Measurements from ENCODE around the gene TMEM258. TPM values are rescaled to one million over a fixed set of nuclear protein-coding genes. Genes with fewer than 3 reads are reported as not detected.

TMEM258 gene
- total and polyA plus RNA-seq, 9 of the 15 experiments (the other 6 are each of a cell fraction or from before 2014, with no cell fraction given) = 97.2 to 856 (median 231) TPM

DNA sequence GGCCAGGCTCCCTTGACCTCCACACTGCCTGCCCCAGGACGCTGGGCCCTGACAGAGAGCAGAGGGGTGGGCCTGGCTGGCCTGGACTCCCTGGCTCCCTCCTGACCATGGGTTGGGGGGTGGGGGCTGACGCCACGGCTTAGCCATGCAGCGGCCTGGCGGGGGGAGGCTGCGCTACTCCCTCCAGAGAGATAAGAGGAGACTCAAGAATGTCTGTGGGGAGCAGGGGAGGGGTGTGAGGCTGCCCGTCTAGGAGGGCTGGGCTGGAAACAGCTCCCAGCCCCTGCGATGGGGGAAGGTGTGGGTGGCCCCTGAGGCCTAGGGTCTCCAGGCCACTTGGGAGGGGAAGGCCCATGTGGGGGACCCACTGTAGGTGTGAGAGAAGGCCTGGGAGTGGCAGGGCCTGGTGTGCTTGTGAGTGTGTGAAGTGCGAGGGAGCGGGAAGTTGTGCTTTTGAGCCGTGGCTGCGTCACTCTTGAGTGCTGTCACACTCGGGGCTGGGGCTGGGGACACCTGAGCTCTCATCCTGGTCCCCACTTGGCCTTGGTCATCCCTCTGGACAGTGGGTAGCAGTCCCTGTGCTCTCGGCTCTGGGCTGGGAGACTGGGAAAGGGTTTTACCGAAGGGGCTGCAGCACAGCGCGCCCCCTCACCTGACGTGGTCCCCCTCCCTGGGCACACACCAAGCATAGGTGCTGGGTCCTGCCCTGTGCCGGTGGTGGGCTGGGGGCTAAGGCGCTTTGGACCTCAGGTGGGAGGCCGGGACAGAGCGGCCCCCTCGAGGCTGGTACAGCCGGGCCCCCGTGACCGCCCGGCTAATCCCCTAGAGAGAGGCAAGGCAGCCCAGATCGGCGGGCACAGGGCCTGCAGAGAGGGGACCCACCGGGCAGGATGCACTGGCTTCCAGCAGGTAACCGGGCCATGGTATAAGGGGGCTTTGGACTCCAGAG is 37.6 kb downstream of the TMEM258 start (continued):
- TF ChIP-seq TCF3 (CRISPR knock-in tag; IDR thresholded peaks at IDR 0.05) (peak; percentile 20; the same call in 1 of the 2 replicates), HMGN3 (IDR thresholded peaks at IDR 0.05; ENCODE audit: borderline replicate concordance, extremely low read depth, insufficient read length, low read depth, low read length) (peak; percentile 65), ATF1 (CRISPR knock-in tag; IDR thresholded peaks at IDR 0.05) (no peak), ATF1 (tag; IDR thresholded peaks at IDR 0.05) (peak; percentile 57), TBL1XR1 (IDR thresholded peaks at IDR 0.05; ENCODE audit: low read length in 2 of 2) (peak in 1 of 2 experiments; percentile 44; a peak in 1 of 4 replicates), KLF16 (IDR thresholded peaks at IDR 0.05) (no peak), PRDM10 (IDR thresholded peaks at IDR 0.05; ENCODE audit: partially characterized antibody) (peak; percentile 39), HDGF (IDR thresholded peaks at IDR 0.05) (0 out of 2 replicates have a peak, but pooled peaks have one; percentile 23), MBD2 (IDR thresholded peaks at IDR 0.05; ENCODE audit: borderline replicate concordance, low read depth) (peak; percentile 53; the same call in 1 of the 2 replicates), ZNF592 (IDR thresholded peaks at IDR 0.05) (peak; percentile 75), JUN (IDR thresholded peaks at IDR 0.05; ENCODE audit: borderline replicate concordance, low read depth, low read length) (peak; percentile 60; the same call in 1 of the 2 replicates), JUN (CRISPR knock-in tag; IDR thresholded peaks at IDR 0.05; ENCODE audit: borderline replicate concordance) (no peak), ZBTB2 (IDR thresholded peaks at IDR 0.05) (peak; percentile 54; the same call in 1 of the 2 replicates), RBM39 (optimal IDR thresholded peaks at IDR 0.05; ENCODE audit: low read depth, low read length) (no peak), EP300 (IDR thresholded peaks at IDR 0.05; ENCODE audit: low read length) (0 out of 2 replicates have a peak, but pooled peaks have one; percentile 15)
- TF ChIP-seq, protein P1, sequence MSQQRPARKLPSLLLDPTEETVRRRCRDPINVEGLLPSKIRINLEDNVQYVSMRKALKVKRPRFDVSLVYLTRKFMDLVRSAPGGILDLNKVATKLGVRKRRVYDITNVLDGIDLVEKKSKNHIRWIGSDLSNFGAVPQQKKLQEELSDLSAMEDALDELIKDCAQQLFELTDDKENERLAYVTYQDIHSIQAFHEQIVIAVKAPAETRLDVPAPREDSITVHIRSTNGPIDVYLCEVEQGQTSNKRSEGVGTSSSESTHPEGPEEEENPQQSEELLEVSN (IDR thresholded peaks at IDR 0.05; ENCODE audit: borderline replicate concordance in 1 of 2, extremely low read depth in 1 of 2, insufficient read depth in 1 of 2, insufficient read length in 1 of 2, low read depth in 1 of 2, low read length in 1 of 2, poor library complexity in 1 of 2, severe bottlenecking in 1 of 2) = peak; percentile 37 to 52

Data from K562 (cell line).